ENCODE data around the gene AGO4.
"Not testable (repeated sequence)": the region's sequence is repeated elsewhere in the genome, so short reads cannot be mapped to it uniquely, and the experiment has no call there.

The AGO4 gene

DNA sequence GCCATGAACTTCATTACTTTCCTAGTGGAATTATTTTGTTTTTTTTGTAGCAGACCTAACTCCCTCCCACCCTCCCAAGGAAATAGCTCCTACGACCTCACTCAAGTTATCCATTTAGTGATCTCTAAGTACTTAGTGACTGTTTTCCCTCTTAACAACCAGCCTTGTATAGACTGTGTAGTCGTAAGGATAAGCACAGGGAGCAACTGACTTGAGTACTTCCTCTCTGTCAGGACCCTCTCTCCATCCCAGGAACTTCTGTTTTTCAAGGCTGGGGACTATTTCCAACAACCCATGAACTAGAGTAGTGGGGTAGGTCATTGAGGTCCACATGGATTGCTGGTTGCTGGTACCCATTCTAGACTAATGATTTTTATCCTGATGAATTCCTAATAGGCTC is 77.1 kb downstream of the AGO4 start:
- DNase-seq (ENCODE audit: low spot score): no peak
- ChIA-PET CTCF (no interaction called here), POLR2A (ENCODE audit: low non-redundant PET) (no interaction called here)
- H3K27ac ChIP-seq: no peak overlapping the region
- no peak for TF ChIP-seq CTCF (conservative IDR thresholded peaks at IDR 0.05; ENCODE audit: low read depth)

GRCh38 chr1:35885961-35886558 is 78.2 kb downstream of the AGO4 start:
- DNase-seq (ENCODE audit: low spot score): no peak

DNA sequence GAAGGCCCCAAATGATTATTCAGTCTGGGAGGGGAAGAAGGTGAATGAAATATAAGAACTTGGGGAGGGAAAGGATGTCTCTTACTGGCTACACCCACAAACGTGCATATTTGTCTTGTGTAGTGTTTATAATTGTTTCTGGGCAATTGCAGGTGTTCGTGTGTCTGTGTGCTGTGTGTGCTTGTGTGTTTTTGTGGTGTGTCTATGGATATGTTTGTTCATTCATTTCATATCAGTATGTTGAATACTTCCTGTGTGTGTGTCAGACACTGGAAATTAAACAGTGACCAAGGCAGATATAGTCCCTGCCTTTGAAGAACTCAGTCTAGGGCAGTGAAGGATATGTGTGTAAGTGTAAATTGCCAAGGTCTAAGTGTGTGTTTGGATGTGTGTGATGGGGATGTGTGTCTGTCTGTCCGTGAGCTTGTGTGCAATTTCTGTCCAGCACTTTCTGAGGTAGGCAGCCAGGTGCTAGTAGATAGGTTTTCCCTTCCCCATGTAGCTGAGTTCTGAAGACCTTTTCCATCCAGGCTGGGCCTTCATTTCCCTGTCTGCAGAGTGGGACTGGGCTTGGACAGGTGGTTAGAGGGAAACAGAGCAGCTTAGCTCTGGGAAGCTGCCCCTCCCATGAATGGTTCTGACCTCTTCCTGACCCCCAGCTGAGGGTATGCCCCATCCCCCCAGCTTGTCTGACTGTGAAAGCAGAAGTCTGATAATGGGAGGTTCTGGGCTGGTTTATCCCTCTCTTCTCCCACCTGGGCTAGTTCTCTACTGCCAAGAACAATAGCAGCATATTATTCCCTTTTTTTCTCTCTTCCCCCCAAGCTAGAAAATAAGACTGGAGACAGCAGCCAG is 79.0 kb downstream of the AGO4 start:
- H3K27ac ChIP-seq: no peak overlapping the region
- CTCF ChIA-PET: interaction anchor here (0.6 kb wide), 1 partner anchor 40 kb away, joined by 4 read pairs; no protein-coding TSS in a partner anchor
- POLR2A ChIA-PET (ENCODE audit: low non-redundant PET): no interaction called here
- DNase-seq (ENCODE audit: low spot score): no peak
- no peak for TF ChIP-seq CTCF (conservative IDR thresholded peaks at IDR 0.05; ENCODE audit: low read depth)

More at GRCh38 chr1:35885961-35886558, 78.2 kb downstream of the AGO4 start:
- CTCF ChIA-PET: no interaction called here
- no peak overlapping the region for H3K27ac ChIP-seq
- TF ChIP-seq CTCF (conservative IDR thresholded peaks at IDR 0.05; ENCODE audit: low read depth): no peak
- POLR2A ChIA-PET (ENCODE audit: low non-redundant PET): no interaction called here

DNA sequence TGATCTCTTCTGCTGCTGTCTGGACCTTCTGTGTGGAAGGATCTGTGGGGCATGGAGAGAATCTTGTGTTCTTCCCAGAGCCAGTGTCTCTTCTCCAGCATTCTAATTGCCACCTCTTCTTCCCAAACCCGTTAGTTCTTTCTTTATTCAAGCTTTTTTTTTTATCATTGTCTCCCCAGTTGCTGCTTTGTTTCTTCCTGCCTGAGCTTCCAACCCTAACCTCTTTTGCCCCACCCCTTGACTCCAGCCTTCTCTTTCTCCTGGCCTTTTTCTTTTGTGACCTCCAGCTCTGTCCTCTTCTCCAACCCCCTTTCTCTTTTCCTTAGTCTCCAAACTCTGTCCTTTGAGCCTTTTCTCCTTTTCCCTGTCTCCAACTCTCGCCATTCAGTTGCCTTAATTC is 79.7 kb downstream of the AGO4 start:
- CTCF ChIA-PET: no interaction called here
- POLR2A ChIA-PET (ENCODE audit: low non-redundant PET): no interaction called here
- no peak for TF ChIP-seq CTCF (conservative IDR thresholded peaks at IDR 0.05; ENCODE audit: low read depth)
- no peak for DNase-seq (ENCODE audit: low spot score)
- no peak overlapping the region for H3K27ac ChIP-seq

- ChIA-PET CTCF (no interaction called here), POLR2A (ENCODE audit: low non-redundant PET) (no interaction called here)
- H3K27ac ChIP-seq: no peak overlapping the region
- no peak for DNase-seq (ENCODE audit: low spot score)
- TF ChIP-seq CTCF (conservative IDR thresholded peaks at IDR 0.05; ENCODE audit: low read depth): no peak
Observed at GRCh38 chr1:35888255-35888654, 80.4 kb downstream of the AGO4 start.

GRCh38 chr1:35888981-35889380 is 81.2 kb downstream of the AGO4 start:
- CTCF ChIA-PET; POLR2A ChIA-PET (ENCODE audit: low non-redundant PET); H3K27ac ChIP-seq; DNase-seq (ENCODE audit: low spot score): not testable (repeated sequence)

All from RWPE1 (cell line).